ENCODE data around the gene RSPH6A.

RSPH6A gene

DNA sequence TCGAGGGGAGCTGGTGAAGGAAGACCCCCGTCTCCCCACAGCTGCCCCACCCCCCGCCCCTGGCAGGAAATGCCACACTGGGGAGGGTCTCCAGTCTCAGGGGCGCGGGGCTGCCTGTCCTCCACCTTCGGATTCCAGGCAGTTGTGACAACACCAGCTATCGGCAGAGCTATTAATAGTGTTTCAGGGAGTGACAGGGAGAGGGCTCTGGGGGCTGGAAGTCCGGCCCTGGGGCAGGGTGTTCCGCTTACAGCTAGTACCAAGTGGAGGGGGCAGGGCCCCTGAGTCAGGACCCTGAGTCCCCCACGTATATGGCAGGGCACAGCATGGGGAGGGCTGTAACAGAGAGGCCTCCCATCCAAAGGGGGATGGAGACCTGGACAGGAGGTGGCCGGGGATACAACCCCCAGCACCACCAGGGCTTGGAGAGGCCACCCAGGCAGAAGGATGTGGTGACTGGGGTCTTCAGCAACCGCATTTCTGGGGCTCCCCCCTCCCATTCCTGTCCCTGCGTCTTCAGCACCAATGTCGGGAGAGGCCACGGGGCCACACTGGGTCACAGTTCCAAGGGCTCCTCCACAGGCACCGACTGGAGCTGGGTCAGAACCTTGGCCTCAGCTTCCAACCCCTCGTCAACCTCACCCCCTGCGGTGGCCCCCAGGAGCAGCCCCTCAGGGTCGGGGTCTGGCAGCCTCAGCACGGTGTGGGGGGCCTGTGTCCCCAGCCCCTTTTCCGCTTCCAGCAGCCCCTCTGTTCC is 50.0 kb downstream of the RSPH6A start (continued):
- TF ChIP-seq ZNF8 (CRISPR knock-in tag; IDR thresholded peaks at IDR 0.05) (no peak), ISL1 (CRISPR knock-in tag; IDR thresholded peaks at IDR 0.05) (no peak), CSRNP3 (CRISPR knock-in tag; IDR thresholded peaks at IDR 0.05) (no peak), ZNF70 (CRISPR knock-in tag; IDR thresholded peaks at IDR 0.05) (no peak)

- TF ChIP-seq GLIS3 (CRISPR knock-in tag; IDR thresholded peaks at IDR 0.05) (no peak), ZFP30 (CRISPR knock-in tag; IDR thresholded peaks at IDR 0.05) (no peak), RARB (CRISPR knock-in tag; IDR thresholded peaks at IDR 0.05) (no peak), ZNF70 (CRISPR knock-in tag; IDR thresholded peaks at IDR 0.05) (no peak), ZNF8 (CRISPR knock-in tag; IDR thresholded peaks at IDR 0.05) (no peak), CREB5 (CRISPR knock-in tag; IDR thresholded peaks at IDR 0.05; ENCODE audit: low read depth) (no peak)
- no peak for ATAC-seq
Observed at GRCh38 chr19:45764475-45764874, 50.6 kb downstream of the RSPH6A start.

- no peak for TF ChIP-seq ZFP30 (CRISPR knock-in tag; IDR thresholded peaks at IDR 0.05)
- no peak for TF ChIP-seq TCF4 (CRISPR knock-in tag; IDR thresholded peaks at IDR 0.05; ENCODE audit: borderline replicate concordance)
- no peak for TF ChIP-seq OSR1 (CRISPR knock-in tag; IDR thresholded peaks at IDR 0.05)
- TF ChIP-seq, protein P1, sequence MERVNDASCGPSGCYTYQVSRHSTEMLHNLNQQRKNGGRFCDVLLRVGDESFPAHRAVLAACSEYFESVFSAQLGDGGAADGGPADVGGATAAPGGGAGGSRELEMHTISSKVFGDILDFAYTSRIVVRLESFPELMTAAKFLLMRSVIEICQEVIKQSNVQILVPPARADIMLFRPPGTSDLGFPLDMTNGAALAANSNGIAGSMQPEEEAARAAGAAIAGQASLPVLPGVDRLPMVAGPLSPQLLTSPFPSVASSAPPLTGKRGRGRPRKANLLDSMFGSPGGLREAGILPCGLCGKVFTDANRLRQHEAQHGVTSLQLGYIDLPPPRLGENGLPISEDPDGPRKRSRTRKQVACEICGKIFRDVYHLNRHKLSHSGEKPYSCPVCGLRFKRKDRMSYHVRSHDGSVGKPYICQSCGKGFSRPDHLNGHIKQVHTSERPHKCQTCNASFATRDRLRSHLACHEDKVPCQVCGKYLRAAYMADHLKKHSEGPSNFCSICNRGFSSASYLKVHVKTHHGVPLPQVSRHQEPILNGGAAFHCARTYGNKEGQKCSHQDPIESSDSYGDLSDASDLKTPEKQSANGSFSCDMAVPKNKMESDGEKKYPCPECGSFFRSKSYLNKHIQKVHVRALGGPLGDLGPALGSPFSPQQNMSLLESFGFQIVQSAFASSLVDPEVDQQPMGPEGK (CRISPR knock-in tag; IDR thresholded peaks at IDR 0.05; ENCODE audit: borderline replicate concordance): no peak
- no peak for TF ChIP-seq SNAI2 (CRISPR knock-in tag; IDR thresholded peaks at IDR 0.05)
- no peak for TF ChIP-seq CSDC2 (CRISPR knock-in tag; IDR thresholded peaks at IDR 0.05)
- TF ChIP-seq RARB (CRISPR knock-in tag; IDR thresholded peaks at IDR 0.05): no peak
- no peak for TF ChIP-seq ARNTL (CRISPR knock-in tag; IDR thresholded peaks at IDR 0.05; ENCODE audit: borderline replicate concordance, low read depth)
- no peak for TF ChIP-seq CREB5 (CRISPR knock-in tag; IDR thresholded peaks at IDR 0.05; ENCODE audit: low read depth)
- TF ChIP-seq ESRRG (CRISPR knock-in tag; IDR thresholded peaks at IDR 0.05): no peak
- TF ChIP-seq ZNF565 (CRISPR knock-in tag; conservative IDR thresholded peaks at IDR 0.05; ENCODE audit: low read depth): no peak
- TF ChIP-seq TSHZ2 (CRISPR knock-in tag; IDR thresholded peaks at IDR 0.05): no peak
- TF ChIP-seq POU6F1 (CRISPR knock-in tag; IDR thresholded peaks at IDR 0.05; ENCODE audit: borderline replicate concordance, low read depth): no peak
- ATAC-seq: no peak
Observed at GRCh38 chr19:45763691-45764294, 51.3 kb downstream of the RSPH6A start.
